IMR-90 (cell line): ENCODE results near the gene NOTCH3. TPM values are rescaled to one million over a fixed set of nuclear protein-coding genes. Genes with fewer than 3 reads are reported as not detected.

ENCODE experiments used
- ATAC-seq: fragments of 200-7000 bp; cut with Tn5 transposase; 2 replicates; pipeline ENCODE4 v1.9.1; 2020; ENCODE audit warnings: low read depth, mild to moderate bottlenecking, moderate library complexity
- BruUV-seq: library from RNA; stranded (reverse); fragments of 400-500 nt; replicated peaks from 2 replicates; lab custom pipeline; 2021; lab: Mats Ljungman, UMichigan
- CTCF ChIA-PET: fragments of 300-600 bp; formaldehyde crosslinking; extraction: SDS; loops from one replicate; lab custom pipeline; 2021; ENCODE audit warnings: antibody characterized with exemption; lab: Yijun Ruan, JAX
- POLR2A ChIA-PET: fragments of 300-600 bp; sonication (Branson Sonifier 250); formaldehyde crosslinking; loops from one replicate; lab custom pipeline; 2022; ENCODE audit warnings: antibody characterized with exemption; ENCODE audit not compliant: unreplicated experiment; lab: Charles Lee
- DNase-seq: peaks from one replicate; pipeline ENCODE4 v3.0.0; 2013
- H2AFZ ChIP-seq: replicated peaks from 2 replicates; pipeline ENCODE3; 2013; ENCODE audit warnings: low read length, mild to moderate bottlenecking; ENCODE audit not compliant: poor library complexity
- H2AK5ac ChIP-seq: 2 replicates; pipeline ENCODE4 v1.6.1; 2013; ENCODE audit warnings: low read depth, low read length, inconsistent platforms
- H2AK9ac ChIP-seq: replicated peaks from 2 replicates; pipeline ENCODE3; 2013; ENCODE audit warnings: mild to moderate bottlenecking, low read depth, low read length, moderate library complexity; ENCODE audit not compliant: poor library complexity
- H2BK120ac ChIP-seq: 2 replicates; pipeline ENCODE4 v1.6.1; 2013; ENCODE audit warnings: low read depth, low read length, inconsistent platforms
- H2BK15ac ChIP-seq: 3 replicates; pipeline ENCODE4 v1.6.1; 2013; ENCODE audit warnings: low read depth, low read length, inconsistent platforms
- H2BK20ac ChIP-seq: 2 replicates; pipeline ENCODE4 v1.6.1; 2013; ENCODE audit warnings: low read depth, mild to moderate bottlenecking, inconsistent platforms, low read length, moderate library complexity
- H2BK5ac ChIP-seq: 2 replicates; pipeline ENCODE4 v1.6.1; 2013; ENCODE audit warnings: mild to moderate bottlenecking, low read depth, low read length, inconsistent platforms; ENCODE audit not compliant: poor library complexity, severe bottlenecking
- H3K14ac ChIP-seq: replicated peaks from 2 replicates; pipeline ENCODE4 v1.6.1; 2013; ENCODE audit warnings: low read depth, low read length, inconsistent platforms
- H3K18ac ChIP-seq: 2 replicates; pipeline ENCODE4 v1.6.1; 2013; ENCODE audit warnings: low read depth, low read length, control low read depth
- H3K23ac ChIP-seq: 2 replicates; pipeline ENCODE4 v1.6.1; 2013; ENCODE audit warnings: low read depth, low read length, inconsistent platforms
- H3K27ac ChIP-seq: 2 replicates; pipeline ENCODE4 v1.5.1; 2013; ENCODE audit warnings: mild to moderate bottlenecking, control low read depth, low read length; ENCODE audit not compliant: insufficient read depth
- H3K27me3 ChIP-seq: 2 replicates; pipeline ENCODE4 v1.6.1; 2013; ENCODE audit warnings: low read length; ENCODE audit not compliant: control insufficient read depth, insufficient read depth
- H3K36me3 ChIP-seq: 2 replicates; pipeline ENCODE4 v1.6.1; 2013; ENCODE audit warnings: low read length, mixed read lengths; ENCODE audit not compliant: control insufficient read depth, insufficient read depth
- H3K4ac ChIP-seq: 2 replicates; pipeline ENCODE4 v1.6.1; 2013; ENCODE audit warnings: low read depth, low read length, inconsistent platforms
- H3K4me1 ChIP-seq: 2 replicates; pipeline ENCODE4 v1.6.1; 2013; ENCODE audit warnings: low read length, mixed read lengths; ENCODE audit not compliant: control insufficient read depth, insufficient read depth
- H3K4me2 ChIP-seq: 2 replicates; pipeline ENCODE4 v1.6.1; 2013; ENCODE audit warnings: low read depth, mild to moderate bottlenecking, control low read depth, low read length, moderate library complexity
- H3K4me3 ChIP-seq: 2 replicates; pipeline ENCODE4 v1.5.1; 2013; ENCODE audit warnings: low read depth, mild to moderate bottlenecking, control low read depth, low read length, moderate library complexity; ENCODE audit not compliant: insufficient read depth
- H3K56ac ChIP-seq: 2 replicates; pipeline ENCODE4 v1.6.1; 2013; ENCODE audit warnings: low read length, inconsistent platforms; ENCODE audit not compliant: insufficient read depth; ENCODE audit errors: extremely low read depth
- H3K79me1 ChIP-seq, 2 experiments: 2 replicates each; pipeline ENCODE4 v1.6.1; 2013; ENCODE audit warnings: low read length in 2 of 2, inconsistent platforms in 1 of 2, low read depth in 1 of 2
- H3K9ac ChIP-seq: 2 replicates; pipeline ENCODE4 v1.6.1; 2013; ENCODE audit warnings: low read depth, low read length, control low read depth
- H3K9me1 ChIP-seq: 2 replicates; pipeline ENCODE4 v1.6.1; 2013; ENCODE audit warnings: low read length, inconsistent platforms; ENCODE audit not compliant: insufficient read depth
- H3K9me3 ChIP-seq: 2 replicates; pipeline ENCODE4 v1.6.1; 2013; ENCODE audit warnings: low read length; ENCODE audit not compliant: control insufficient read depth, insufficient read depth
- H4K20me1 ChIP-seq: 2 replicates; pipeline ENCODE4 v1.6.1; 2013; ENCODE audit warnings: low read length, inconsistent platforms; ENCODE audit not compliant: insufficient read depth
- H4K5ac ChIP-seq: 2 replicates; pipeline ENCODE4 v1.6.1; 2013; ENCODE audit warnings: mild to moderate bottlenecking, low read depth, low read length, control low read depth
- H4K8ac ChIP-seq, 2 experiments: 2 replicates each; pipeline ENCODE4 v1.6.1; 2013; ENCODE audit warnings: low read depth in 2 of 2, low read length in 2 of 2, control low read depth in 1 of 2, inconsistent platforms in 1 of 2
- H4K91ac ChIP-seq: 2 replicates; pipeline ENCODE4 v1.6.1; 2013; ENCODE audit warnings: low read depth, low read length, inconsistent platforms; ENCODE audit not compliant: insufficient read depth
- BHLHE40 ChIP-seq: fragments of 150-350 bp; IDR thresholded peaks from 2 replicates; pipeline ENCODE4 v1.6.1; 2016; ENCODE audit warnings: mild to moderate bottlenecking, low read depth, low read length
- CEBPB ChIP-seq: IDR thresholded peaks from 2 replicates; pipeline ENCODE4 v1.6.1; 2012; ENCODE audit warnings: low read depth, low read length, improper control_type of control experiment
- ELK1 ChIP-seq: fragments of 150-350 bp; IDR thresholded peaks from 2 replicates; pipeline ENCODE4 v1.6.1; 2016; ENCODE audit warnings: low read depth, mild to moderate bottlenecking, low read length, moderate library complexity, borderline replicate concordance
- MAFK ChIP-seq: IDR thresholded peaks from 2 replicates; pipeline ENCODE4 v1.6.1; 2012; ENCODE audit warnings: low read depth, low read length, improper control_type of control experiment
- MAZ ChIP-seq: IDR thresholded peaks from 2 replicates; pipeline ENCODE4 v1.6.1; 2012; ENCODE audit warnings: low read depth, mild to moderate bottlenecking, low read length, improper control_type of control experiment, moderate library complexity, borderline replicate concordance
- MXI1 ChIP-seq: IDR thresholded peaks from 2 replicates; pipeline ENCODE4 v1.6.1; 2012; ENCODE audit warnings: low read depth, mild to moderate bottlenecking, low read length, moderate library complexity, borderline replicate concordance
- POLR2A ChIP-seq: IDR thresholded peaks from 2 replicates; pipeline ENCODE4 v1.6.1; 2012; ENCODE audit warnings: mild to moderate bottlenecking, low read depth, low read length
- RAD21 ChIP-seq: IDR thresholded peaks from 2 replicates; pipeline ENCODE4 v1.6.1; 2012; ENCODE audit warnings: low read length, improper control_type of control experiment
- RCOR1 ChIP-seq: IDR thresholded peaks from 2 replicates; pipeline ENCODE4 v1.6.1; 2012; ENCODE audit warnings: mild to moderate bottlenecking, low read length, improper control_type of control experiment; ENCODE audit not compliant: insufficient replicate concordance
- RFX5 ChIP-seq: IDR thresholded peaks from 2 replicates; pipeline ENCODE4 v1.8.0; 2012; ENCODE audit warnings: low read depth, mild to moderate bottlenecking, low read length, moderate library complexity
- SMC3 ChIP-seq: fragments of 150-350 bp; IDR thresholded peaks from 2 replicates; pipeline ENCODE4 v1.6.1; 2016; ENCODE audit warnings: low read depth, mild to moderate bottlenecking, antibody characterized with exemption, low read length, moderate library complexity
- WGBS, 2 experiments: methylation state at CpG; one replicate each; pipeline versions ENCODE4 v1.1.5 to v1.1.7; 2013; ENCODE audit warnings: missing lambda C conversion rate in 2 of 2; ENCODE audit not compliant: insufficient read length in 1 of 2; ENCODE audit errors: extremely low coverage in 2 of 2; 5-methylcytosine and 5-hydroxymethylcytosine counted together
- dilution Hi-C: fragments of 300-500 bp; cut with HindIII; formaldehyde crosslinking; loops from one replicate; pipeline ENCODE4 v1.14.3; 2018; ENCODE audit warnings: low sequenced_read_pairs; ENCODE audit not compliant: unreplicated experiment
- in situ Hi-C: fragments of 300-500 bp; cut with MboI; formaldehyde crosslinking; loops from 3 replicates; pipeline ENCODE4 v1.14.3; 2019; ENCODE audit warnings: low sequenced_read_pairs, inconsistent platforms, mixed read lengths
- intact Hi-C: fragments of 100-400 bp; cut with micrococcal nuclease; formaldehyde crosslinking; loops from 2 replicates; pipeline ENCODE4 v1.10.0; 2022
- polyA plus RNA-seq, 3 experiments: library from polyadenylated mRNA; depleted of rRNA; stranded (reverse); fragments of >200 nt; gene quantifications; 2 replicates each; pipeline ENCODE4 v1.2.3, GENCODE V29; 2012; ENCODE audit warnings: low replicate concordance in 1 of 3
- total RNA-seq: library from RNA; depleted of rRNA; stranded (reverse); fragments of >200 nt; gene quantifications from 2 replicates; pipeline ENCODE4 v1.2.3, GENCODE V29; 2012

NOTCH3 gene
- total and polyA plus RNA-seq, 2 of the 4 experiments (the other 2 are of a cell fraction): 5.9 to 25.1 TPM

- Histone ChIP-seq H3K56ac (no peak overlapping the region), H2BK15ac (no peak overlapping the region), H4K5ac (no peak overlapping the region), H2BK5ac (no peak overlapping the region), H2BK120ac (no peak overlapping the region), H3K4me1 (peaks cover 1% of the 10 kb centered on the region; the same call in 1 of the 2 replicates), H3K9ac (no peak overlapping the region), H4K20me1 (no peaks in the 10 kb centered on the region), H3K27me3 (no peaks in the 10 kb centered on the region), H3K9me3 (peaks cover 11% of the 10 kb centered on the region), H4K8ac (no peak overlapping the region), H3K4ac (no peak overlapping the region), H3K9me1 (no peaks in the 10 kb centered on the region), H3K14ac (no peak overlapping the region), H2AK5ac (no peak overlapping the region), H4K91ac (no peak overlapping the region), H3K23ac (no peak overlapping the region), H3K4me3 (no peak overlapping the region), H2BK20ac (no peak overlapping the region), H3K18ac (no peak overlapping the region), H3K79me1 (no peaks in the 10 kb centered on the region), H3K4me2 (no peak overlapping the region), H3K27ac (no peak overlapping the region), H2AFZ (no peak overlapping the region), H2AK9ac (no peak overlapping the region), H3K36me3 (no peaks in the 10 kb centered on the region)
- no TSS peak for BruUV-seq
- no CpG with 5 or more reads among the region's 1 CpG for WGBS, 2 experiments
- POLR2A ChIA-PET: no interaction called here
- in situ Hi-C loops: no loop called here
- DNase-seq (no peak), ATAC-seq (no peak)
- CTCF ChIA-PET: no interaction called here
- intact Hi-C loops: no loop called here
- dilution Hi-C loops: no loop called here
- TF ChIP-seq RCOR1 (no peak), MAZ (no peak), MXI1 (no peak), ELK1 (no peak), RAD21 (no peak), CEBPB (no peak), POLR2A (no peak), SMC3 (no peak), BHLHE40 (no peak), MAFK (no peak), RFX5 (no peak)
Observed at GRCh38 chr19:15144046-15144646, 56.6 kb downstream of the NOTCH3 start.
